GM20431 (cell line): ENCODE data around the gene PBX3.

Source experiments
- in situ Hi-C: fragments of 300-500 bp; cut with MseI, MboI; formaldehyde crosslinking; loops from one replicate; pipeline ENCODE4 v1.15.0; 2020; ENCODE audit warnings: low sequenced_read_pairs; ENCODE audit not compliant: unreplicated experiment

PBX3 gene

DNA sequence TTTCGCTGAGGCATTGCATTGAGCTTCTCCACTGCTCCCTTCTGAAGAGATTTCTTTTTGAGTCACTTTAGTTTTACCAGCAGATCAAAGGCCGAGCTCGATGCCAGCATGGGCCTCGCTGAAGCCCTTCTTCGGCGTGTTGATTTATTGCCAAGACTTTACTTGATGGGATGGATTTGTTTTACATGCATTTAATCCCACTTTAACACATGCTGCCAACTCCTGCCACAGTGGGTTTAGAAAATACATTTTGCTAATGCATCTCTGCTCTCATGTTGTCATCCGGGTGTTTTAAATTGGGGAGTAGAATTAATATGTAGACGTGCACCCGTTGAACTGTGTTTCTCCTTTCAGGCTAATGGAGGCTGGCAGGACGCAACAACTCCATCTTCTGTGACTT is 218.3 kb downstream of the PBX3 start:
- in situ Hi-C loops: no loop called here

DNA sequence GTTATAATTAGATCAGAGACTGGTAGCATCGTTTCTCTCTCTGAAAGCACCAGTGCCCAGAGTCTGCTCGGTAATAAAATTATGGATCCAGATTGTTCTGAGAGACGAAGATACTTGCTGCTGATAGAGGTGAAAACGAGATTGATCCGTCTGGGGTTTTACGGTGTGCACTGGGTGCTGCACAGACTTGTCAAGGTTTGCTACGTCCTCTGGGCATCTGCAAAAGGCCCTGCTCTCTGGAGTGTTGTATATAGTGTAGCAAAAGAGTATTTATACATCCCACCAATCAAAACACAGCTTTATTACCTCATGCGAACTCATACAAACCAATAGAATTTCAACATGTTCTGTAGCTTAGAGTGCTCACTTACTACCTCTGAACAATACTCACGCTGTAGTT is 219.3 kb downstream of the PBX3 start:
- in situ Hi-C loops: no loop called here

DNA sequence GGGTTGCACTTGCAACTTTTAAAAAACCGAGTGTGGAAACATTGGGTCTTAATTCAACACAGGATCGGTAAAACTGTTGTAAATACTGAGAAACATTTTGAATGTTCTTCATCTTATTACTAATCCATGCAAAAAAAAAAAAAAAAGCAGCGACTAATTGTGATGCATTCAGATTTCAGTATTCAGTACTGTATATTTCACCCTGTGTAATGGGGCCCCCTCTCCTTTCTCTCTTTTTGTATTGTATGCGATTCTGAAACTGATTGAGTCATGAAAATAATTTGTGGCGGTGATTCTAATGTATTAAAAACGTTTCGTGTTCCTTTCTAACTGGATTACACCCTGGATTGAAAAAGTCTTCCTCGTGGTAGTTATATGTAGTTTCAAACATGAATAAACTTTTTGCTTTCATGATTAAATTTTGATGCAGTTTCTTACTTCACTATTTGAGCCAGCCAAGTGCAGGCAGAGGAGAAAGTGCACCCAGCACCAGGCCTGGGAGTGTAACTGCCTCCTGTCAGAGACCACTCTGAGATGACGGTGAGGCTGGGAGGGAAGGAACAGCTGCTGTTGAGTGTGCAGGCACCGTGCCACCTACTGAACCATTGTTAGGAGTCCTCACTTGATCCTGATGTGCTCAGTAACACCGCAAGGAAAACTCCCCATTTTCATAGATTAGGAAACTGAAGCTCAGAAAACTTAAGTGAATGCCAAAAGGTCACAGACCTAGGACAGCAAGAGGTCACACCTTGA is 220.0 kb downstream of the PBX3 start:
- in situ Hi-C loops: no loop called here

DNA sequence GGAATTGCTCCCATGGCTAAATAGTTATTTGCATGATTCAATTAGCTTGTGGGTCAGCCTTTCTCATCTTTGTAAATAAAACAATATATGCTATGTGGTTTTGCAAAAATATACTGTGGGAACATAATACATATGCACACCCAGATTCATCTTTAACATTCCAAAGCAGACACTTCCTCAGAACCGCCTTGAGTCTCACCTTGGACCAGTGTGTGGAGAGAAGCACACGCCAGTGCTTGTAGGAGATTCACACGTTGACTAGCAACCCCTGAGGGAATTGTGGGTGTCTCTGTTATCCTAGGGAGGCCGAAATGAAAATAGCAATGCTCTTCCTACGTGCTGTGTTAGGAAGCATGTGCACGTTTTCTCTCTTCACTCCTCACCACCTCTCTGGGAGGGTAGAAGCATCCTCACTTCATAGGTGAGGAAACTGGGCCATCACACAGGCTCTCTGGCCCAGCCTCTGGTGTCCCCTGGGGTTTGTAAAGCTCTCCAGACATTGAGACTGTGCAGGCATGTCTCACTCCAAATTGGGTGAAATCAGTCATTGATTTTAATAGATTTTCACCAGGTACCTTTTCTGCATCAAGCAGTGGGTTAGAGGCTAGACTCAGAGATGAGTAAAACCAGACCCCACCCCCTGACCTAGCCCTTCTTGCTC is 221.7 kb downstream of the PBX3 start:
- in situ Hi-C loops: no loop called here

DNA sequence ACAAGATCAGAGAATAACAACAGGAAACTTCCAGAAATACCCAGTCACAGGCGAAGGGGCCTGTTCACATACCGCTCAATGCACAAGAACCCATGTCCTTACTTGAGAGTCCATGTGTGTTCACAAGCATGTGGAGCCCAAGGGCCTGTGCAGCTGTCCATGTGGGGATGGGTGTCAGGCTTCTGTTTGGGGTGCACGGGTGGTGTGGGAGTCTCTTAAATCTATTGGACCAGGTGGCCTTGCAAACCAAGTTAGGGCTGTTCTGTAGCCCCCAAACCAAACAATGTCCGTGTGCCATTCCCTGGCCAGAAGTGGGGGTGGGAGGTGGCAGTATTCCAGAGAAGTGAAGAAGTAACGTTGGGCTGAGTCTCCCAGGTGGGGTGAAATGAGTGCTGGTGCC is 222.3 kb downstream of the PBX3 start:
- in situ Hi-C loops: no loop called here

DNA sequence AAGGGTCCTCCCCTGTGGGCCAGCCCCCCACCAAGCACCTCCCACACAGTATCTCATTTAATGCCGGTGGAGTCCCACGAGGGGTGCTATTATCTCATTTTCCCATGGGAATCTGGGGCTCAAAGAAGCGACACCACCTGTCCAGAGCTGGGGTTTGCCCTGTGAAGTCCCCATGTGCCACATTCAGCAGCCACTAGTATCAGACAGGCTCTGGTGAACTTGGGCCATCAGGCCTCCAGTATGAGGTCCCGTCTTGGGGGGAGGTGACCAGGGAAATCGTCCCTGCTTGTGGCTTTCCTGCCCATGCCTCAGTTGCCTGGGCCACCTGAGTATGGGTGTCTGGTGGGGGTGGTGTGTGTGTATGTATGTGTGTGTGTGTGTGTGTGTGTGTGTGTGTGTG is 222.7 kb downstream of the PBX3 start:
- in situ Hi-C loops: no loop called here

DNA sequence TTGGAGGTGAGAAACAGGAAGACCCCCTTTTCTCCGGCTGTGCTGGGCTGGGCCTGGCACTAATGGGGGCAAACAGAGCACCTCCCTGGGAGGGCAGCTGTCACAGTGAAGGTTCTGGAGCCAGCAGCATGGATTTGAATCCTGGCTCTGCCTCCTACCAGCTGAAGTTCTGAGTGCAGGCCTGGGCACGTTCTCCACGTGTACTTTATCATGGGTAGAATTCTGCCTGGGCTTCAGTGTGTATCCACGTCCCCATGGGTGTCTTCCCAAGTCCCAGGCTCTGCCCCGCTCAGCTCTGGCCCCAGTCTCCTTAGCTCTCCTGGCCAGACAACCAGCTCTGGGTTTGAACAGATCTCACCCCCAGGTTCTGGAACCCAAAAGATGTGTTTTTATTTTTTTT is 223.2 kb downstream of the PBX3 start:
- in situ Hi-C loops: no loop called here

DNA sequence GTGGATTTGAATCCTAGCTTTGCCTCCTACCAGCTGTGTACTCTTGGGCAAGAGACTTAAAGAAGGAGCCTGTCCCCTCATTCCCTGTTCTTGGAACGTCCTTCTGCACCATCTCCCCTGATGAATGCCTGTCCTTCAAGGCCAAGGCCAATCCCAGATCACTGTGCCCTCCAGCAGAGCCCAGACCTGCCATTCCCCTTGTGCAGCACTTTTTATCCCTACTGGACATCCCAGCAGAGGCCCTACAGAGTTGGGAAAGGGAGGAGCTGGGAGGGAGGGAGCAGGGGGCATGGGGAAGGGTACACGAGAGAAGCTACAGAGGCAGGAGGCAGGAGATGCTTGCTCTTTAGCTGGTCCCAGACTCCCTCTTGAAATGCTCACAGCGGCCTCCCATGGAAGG is 223.9 kb downstream of the PBX3 start:
- in situ Hi-C loops: no loop called here

DNA sequence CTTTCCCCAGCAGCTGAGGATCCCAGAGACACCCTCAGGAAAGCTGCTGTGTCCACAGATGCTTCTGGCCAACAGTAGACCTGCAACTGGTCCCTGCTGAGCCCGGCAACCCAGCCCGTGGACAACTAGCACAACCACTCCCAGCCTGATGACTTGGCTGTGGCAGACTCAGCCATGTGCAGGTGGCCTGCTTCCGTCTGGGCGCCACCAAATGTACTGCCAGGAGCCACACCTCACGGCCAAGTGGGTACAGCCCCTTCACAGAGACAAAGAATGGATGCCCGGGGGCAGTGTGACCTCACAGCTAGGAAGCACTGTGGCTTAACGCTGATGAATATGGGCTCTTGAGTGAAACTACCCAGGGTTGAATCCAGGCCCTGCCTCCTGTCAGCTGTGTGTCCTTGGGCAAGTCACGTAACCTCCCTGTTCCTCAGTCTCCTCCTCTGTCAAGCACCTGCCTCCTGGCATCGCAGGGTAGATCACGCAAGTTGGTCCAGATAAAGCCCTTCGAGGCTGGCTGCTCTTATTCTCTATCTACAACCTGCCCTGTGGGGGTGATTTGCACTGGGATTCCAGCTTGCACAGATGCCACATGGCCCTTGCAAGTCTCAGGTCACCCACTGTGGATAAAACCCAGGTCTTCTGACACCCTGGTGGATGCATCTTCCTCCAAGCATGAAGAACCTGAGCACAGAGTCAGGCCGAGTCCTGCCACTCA is 225.0 kb downstream of the PBX3 start:
- in situ Hi-C loops: no loop called here

DNA sequence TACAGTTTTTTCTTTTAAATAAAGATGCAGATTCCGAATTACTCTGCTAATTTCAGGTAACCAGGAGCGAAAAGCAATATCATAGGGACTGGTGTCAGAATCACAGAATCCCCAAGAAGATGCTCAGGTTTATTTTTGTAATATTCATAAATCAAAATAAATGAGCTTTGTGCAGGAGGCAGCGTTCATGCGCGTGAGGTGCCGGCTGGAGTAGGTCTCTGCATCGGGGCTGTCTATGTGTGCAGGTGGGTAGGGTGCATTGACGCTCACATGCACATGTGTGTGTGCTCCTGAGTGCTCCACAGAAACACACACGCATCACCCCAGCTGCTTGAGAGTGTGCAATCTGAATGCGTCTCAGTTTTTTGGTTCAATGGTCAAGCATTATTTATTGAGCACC is 226.4 kb downstream of the PBX3 start:
- in situ Hi-C loops: no loop called here

DNA sequence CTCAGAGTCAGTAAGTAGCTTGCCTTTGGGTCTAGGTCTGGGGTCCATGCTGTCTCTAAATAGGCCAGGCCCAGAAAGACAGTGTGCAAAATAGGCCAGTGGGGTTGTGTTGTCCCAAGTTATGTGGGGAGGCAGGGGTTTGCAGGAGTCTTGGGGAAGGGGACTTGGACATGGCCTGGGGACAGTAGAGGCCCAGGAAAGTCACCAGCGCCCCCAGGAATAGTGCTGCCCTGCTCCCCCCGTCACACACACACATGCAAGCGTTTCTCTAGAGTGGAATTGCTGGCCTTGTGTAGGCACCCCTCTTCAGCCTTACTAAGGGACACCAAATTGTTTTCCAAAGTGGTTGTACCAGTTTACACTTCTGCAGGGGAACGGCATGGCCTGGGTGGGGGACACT is 227.5 kb downstream of the PBX3 start:
- in situ Hi-C loops: no loop called here

DNA sequence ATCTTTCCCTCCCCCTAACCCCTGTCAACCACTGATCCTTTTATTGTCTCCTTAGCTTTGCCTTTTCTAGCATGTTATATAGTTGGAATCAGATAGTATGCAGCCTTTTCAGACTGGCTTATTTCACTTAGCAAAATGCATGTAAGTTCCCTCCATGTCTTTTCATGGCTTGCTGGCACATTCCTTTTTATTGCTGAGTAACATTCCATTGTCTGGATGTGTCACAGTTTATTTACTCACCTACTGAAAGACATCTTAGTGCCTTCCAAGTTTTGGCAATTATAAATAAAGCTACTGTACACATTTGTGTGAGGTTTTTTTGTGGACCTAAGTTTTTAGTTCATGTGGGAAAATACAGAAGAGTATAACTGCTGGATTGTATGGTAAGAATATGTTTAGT is 230.1 kb downstream of the PBX3 start:
- in situ Hi-C loops: no loop called here

DNA sequence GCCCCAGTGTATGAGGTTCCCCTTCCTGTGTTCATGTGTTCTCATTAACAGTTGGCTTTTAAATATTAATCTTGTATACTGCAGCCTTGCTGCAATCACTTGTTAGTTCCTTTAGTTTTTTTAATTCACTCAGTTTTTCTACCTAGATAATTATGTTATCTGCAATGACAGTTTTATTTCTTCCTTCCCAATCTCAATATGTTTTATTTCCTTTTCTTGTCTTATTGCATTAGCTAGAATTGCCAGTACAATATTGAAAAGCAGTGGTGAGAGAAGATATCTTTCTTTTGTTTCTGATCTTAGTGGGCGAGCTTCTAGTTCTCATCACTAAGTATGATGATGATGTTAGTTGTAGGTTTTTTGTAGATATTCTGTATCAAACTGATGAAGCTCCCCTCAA is 232.2 kb downstream of the PBX3 start:
- in situ Hi-C loops: no loop called here

DNA sequence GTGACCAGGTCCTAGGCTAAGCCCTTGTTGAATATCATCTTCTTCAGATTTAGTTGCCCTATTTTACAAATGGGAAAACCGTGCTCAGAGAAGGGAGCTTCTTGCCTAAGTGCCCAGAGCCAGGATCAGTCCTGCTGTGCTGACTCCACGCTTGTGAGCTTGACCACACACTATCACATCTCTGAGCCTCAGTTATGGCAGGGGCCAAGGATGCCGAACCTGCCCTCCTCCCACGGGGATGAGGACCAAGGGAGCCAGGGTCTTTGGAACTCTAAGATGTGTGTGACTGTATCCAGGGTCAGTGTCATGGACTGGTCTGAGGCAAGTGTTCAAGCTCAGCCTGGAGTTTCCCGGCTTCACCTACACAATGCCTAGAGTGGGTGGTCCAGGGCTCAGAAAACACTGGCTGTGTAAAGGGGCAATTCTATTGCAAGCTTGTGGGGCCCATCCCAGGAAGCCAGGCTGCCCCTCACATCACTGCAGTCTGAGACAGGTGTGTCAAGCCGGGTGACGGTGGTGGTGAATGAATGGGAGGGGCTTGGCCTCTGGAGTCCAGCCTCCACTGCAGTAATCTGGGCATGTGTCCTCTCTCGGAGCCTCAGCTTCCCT is 235.7 kb downstream of the PBX3 start:
- in situ Hi-C loops: no loop called here

DNA sequence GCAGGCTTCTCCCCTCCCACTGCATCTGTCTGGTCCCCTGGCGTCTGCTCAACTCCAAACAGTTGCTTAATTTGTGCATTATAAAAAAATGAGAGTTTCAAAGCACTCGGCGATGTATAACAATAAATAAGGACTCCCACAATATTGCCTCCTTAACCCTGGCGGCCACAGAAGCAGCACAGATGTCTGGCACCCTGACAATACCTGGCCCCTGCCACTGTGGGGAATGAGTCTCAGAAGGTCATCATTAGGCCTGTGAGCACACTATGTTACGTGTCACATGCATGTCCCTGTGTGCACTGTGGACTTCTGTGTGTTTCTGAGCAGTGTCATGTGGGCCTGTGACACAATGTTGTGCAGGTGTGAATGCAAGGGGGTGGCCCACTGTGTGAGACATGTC is 236.5 kb downstream of the PBX3 start:
- in situ Hi-C loops: no loop called here

DNA sequence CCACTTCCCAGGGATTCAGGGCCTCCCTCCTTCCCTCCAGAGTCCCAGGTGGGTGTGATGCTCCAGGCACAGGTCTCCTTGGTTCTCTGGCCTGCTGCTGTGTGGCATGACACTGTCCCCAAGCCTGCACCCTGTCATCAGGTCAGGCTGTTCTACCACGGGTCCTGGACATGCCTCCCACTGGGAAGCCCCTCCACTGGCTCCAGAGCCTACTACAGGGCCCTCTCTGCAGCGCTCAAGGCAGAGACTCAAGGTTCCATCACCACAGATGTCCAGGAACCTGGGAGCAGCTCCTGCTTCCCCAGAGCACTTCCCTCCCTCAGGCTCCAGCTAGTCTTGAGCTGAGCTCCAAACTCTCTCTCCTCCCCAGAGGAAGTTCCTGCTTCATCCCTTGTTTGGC is 237.3 kb downstream of the PBX3 start:
- in situ Hi-C loops: no loop called here

DNA sequence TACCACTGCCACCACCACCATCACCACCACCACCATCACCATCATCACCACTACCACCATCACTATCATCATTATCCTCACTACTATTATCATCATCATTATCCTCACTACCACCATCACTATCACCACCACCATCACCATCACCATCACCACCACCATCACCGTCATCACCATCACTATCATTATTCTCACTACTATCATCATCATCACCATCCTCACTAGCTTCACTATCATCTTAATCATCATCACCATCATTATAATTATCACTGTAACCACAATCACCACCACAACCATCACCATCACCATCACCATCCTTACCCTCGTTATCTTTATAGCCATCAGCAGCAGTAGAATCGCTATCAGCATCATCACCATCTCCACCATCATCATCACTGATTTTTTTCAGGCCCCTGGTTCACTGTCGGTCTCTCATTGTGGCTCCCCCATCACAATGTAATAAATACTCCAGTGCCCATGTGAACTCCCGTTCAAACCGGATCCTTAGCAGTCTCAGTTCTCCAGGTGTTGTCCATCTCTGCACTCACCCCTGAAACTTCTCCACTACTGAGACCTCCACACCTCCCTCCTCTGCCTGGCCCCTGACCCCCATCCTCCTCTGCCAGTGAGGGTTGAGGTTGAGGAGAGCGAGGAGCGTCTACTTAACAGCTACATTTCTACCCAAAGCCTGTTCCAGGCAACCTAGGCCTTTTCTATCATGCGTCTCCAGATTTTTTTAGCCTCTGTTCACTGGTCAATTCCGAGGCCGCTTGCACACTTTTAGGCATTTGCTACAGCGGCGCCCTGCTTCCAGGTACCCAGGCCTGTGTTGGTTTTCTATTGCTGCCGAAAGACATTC is 238.2 kb downstream of the PBX3 start:
- in situ Hi-C loops: no loop called here

DNA sequence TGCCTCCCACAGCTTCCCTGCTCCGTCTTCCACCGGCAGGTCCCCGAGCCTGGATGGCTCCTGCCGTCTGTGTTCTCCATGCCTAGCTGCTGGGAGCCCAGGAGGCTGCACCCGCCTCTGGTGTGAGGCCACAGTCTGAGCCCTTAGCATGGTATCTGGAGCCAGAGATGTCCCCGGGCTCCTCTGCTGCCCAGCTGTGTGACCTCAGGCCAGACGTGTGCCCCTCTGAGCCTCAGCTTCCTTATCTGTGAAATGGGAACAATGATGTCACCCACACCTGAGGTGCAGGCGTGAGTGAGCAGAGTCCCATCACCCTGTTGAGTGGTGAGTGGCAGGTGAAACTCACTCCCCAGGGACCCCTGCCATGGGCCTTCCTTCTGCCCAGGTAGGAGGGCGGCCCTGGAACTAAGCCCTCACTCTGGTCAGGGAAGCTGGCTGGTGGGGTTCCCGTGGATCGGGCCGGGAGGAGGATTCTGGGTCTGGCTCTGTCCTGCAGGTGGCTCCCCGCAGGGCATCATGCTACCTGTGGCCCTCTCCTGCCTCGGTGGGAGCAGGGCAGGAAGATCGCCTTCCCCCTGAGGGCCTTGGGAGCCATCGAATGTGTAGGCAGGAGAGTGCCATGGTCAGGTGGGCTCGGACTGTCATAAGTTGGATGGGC is 239.0 kb downstream of the PBX3 start:
- in situ Hi-C loops: no loop called here

DNA sequence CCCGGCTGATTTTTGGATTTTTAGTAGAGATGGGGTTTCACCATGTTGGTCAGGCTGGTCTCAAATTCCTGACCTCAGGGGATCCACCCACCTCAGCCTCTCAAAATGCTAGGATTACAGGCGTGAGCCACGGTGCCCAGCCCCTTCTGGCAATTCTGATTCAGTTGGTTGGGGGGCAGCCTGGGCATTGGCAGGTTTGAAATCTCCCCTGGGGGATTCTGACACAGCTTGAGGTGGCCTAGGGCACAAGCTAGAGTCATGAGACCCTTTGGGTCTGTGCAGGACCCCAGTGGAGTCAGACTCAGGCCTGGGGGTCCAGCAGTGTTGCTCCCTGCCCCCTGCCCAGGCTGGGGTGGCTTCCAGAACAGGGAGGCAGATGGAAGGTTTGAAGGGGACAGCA is 239.8 kb downstream of the PBX3 start:
- in situ Hi-C loops: no loop called here

DNA sequence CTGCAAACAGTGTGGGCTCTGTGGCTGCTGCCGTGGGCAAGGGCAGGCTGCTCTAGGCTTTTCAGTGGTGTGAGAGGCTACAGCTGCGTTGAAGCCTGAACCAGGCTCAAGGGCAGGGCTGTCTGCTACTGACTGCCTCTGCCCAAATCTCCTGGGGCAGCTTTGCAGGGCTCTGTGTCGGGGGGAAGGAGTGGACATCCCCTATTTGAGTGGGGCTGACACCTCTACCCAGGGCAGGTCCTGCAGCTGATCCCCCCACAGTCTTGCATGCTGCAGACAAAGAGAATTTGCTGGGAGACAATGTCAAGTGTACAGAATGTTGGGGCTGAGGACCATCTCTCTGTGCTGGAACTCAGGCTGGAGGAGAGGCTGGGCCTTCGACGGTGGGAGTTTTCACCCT is 240.2 kb downstream of the PBX3 start:
- in situ Hi-C loops: no loop called here
